CD4-positive, alpha-beta T cell treated with Interleukin-2 at 100 ng/mL for 4 hours (primary cell): ENCODE results near the gene STUM.
"Not testable (repeated sequence)": the region's sequence is repeated elsewhere in the genome, so short reads cannot be mapped to it uniquely, and the experiment has no call there.

Experiments used
- DNase-seq: peaks from one replicate; pipeline ENCODE4 v3.0.0-alpha.2; 2020; ENCODE audit warnings: low spot score

Gene STUM

GRCh38 chr1:226582966-226583365 lies 34.4 kb downstream of the STUM start:
- no peak for DNase-seq

- no peak for DNase-seq
These were observed 35.6 kb downstream of the STUM start for GRCh38 chr1:226584164-226584563.

- DNase-seq, result no peak
These were observed 37.6 kb downstream of the STUM start for GRCh38 chr1:226586116-226586515.

- DNase-seq, result no peak
These were observed 38.3 kb downstream of the STUM start for GRCh38 chr1:226586650-226587422.

GRCh38 chr1:226588484-226588883 lies 39.9 kb downstream of the STUM start:
- DNase-seq, result no peak

GRCh38 chr1:226589008-226589733 lies 40.6 kb downstream of the STUM start:
- DNase-seq, result no peak

- no peak for DNase-seq
These were observed 42.0 kb downstream of the STUM start for GRCh38 chr1:226590614-226591013.

- DNase-seq, result no peak
These were observed 45.0 kb downstream of the STUM start for GRCh38 chr1:226593541-226593940.

GRCh38 chr1:226596531-226597165 lies 48.1 kb downstream of the STUM start:
- DNase-seq, result no peak

- DNase-seq, result no peak
These were observed 49.3 kb downstream of the STUM start for GRCh38 chr1:226597616-226598454.

GRCh38 chr1:226598455-226598849 lies 49.9 kb downstream of the STUM start:
- no peak for DNase-seq

GRCh38 chr1:226598955-226599354 lies 50.4 kb downstream of the STUM start:
- not testable (repeated sequence) for DNase-seq

- DNase-seq, result no peak
These were observed 51.2 kb downstream of the STUM start for GRCh38 chr1:226599636-226600238.

- no peak for DNase-seq
These were observed 51.7 kb downstream of the STUM start for GRCh38 chr1:226600254-226600653.

GRCh38 chr1:226601456-226601855 lies 52.9 kb downstream of the STUM start:
- no peak for DNase-seq

GRCh38 chr1:226602186-226603021 lies 53.8 kb downstream of the STUM start:
- DNase-seq, result no peak

GRCh38 chr1:226603022-226603857 lies 54.7 kb downstream of the STUM start:
- no peak for DNase-seq

- DNase-seq, result no peak
These were observed 55.4 kb downstream of the STUM start for GRCh38 chr1:226603858-226604559.
